GM23338 (cell line): ENCODE measurements around the gene TNFAIP8L1.
A peak's percentile ranks its signal among the peaks of the same experiment; 100 is the strongest.

Experiments used
- CREB1 ChIP-seq: fragments of 250-450 bp; sonication (Bioruptor Pico); IDR thresholded peaks from 2 replicates; pipeline ENCODE4 v1.5.0; 2020; ENCODE audit warnings: low read depth, mild to moderate bottlenecking, moderate library complexity
- ETS1 ChIP-seq: IDR thresholded peaks from 2 replicates; pipeline ENCODE4 v1.6.1; 2016; ENCODE audit warnings: antibody characterized with exemption
- EZH2 ChIP-seq: fragments of 200-600 bp; sonication (generic); IDR thresholded peaks from one replicate; pipeline ENCODE4 v1.8.0; 2017; ENCODE audit warnings: antibody characterized with exemption, mild to moderate bottlenecking, low read depth; ENCODE audit not compliant: unreplicated experiment
- EZH2phosphoT487 ChIP-seq: fragments of 200-600 bp; sonication (generic); IDR thresholded peaks from one replicate; pipeline ENCODE4 v1.8.1; 2018; ENCODE audit warnings: antibody characterized with exemption; ENCODE audit not compliant: unreplicated experiment
- JUNB ChIP-seq: IDR thresholded peaks from one replicate; pipeline ENCODE4 v1.6.1; 2016; ENCODE audit warnings: antibody characterized with exemption; ENCODE audit not compliant: unreplicated experiment
- NANOG ChIP-seq: IDR thresholded peaks from 2 replicates; pipeline ENCODE4 v1.6.1; 2016; ENCODE audit warnings: antibody characterized with exemption, borderline replicate concordance
- POLR2AphosphoS5 ChIP-seq: IDR thresholded peaks from 2 replicates; pipeline ENCODE4 v1.6.1; 2016; ENCODE audit warnings: antibody characterized with exemption, low read depth
- REST ChIP-seq: IDR thresholded peaks from one replicate; pipeline ENCODE4 v1.6.1; 2018; ENCODE audit warnings: antibody characterized with exemption; ENCODE audit not compliant: unreplicated experiment
- STAT1 ChIP-seq: IDR thresholded peaks from one replicate; pipeline ENCODE4 v1.6.1; 2016; ENCODE audit warnings: antibody characterized with exemption; ENCODE audit not compliant: unreplicated experiment
- ZNF114 ChIP-seq: fragments of 250-450 bp; sonication (Bioruptor Pico); IDR thresholded peaks from 2 replicates; pipeline ENCODE4 v1.5.0; 2020; ENCODE audit warnings: mild to moderate bottlenecking, moderate library complexity
- ZNF331 ChIP-seq: fragments of 250-450 bp; sonication (Bioruptor Pico); IDR thresholded peaks from 2 replicates; pipeline ENCODE4 v1.5.0; 2020; ENCODE audit warnings: low read depth, mild to moderate bottlenecking, moderate library complexity
- TF ChIP-seq, protein P1 (sequence below), 2 experiments: fragments of 200-600 bp in 1 of 2; sonication (generic) in 1 of 2; conservative IDR thresholded peaks; 2 replicates each; pipeline versions ENCODE4 v1.5.1 to v1.6.1; 2016 to 2017; ENCODE audit warnings: antibody characterized with exemption in 2 of 2, low read depth in 2 of 2, mild to moderate bottlenecking in 2 of 2, moderate library complexity in 1 of 2

DNA sequence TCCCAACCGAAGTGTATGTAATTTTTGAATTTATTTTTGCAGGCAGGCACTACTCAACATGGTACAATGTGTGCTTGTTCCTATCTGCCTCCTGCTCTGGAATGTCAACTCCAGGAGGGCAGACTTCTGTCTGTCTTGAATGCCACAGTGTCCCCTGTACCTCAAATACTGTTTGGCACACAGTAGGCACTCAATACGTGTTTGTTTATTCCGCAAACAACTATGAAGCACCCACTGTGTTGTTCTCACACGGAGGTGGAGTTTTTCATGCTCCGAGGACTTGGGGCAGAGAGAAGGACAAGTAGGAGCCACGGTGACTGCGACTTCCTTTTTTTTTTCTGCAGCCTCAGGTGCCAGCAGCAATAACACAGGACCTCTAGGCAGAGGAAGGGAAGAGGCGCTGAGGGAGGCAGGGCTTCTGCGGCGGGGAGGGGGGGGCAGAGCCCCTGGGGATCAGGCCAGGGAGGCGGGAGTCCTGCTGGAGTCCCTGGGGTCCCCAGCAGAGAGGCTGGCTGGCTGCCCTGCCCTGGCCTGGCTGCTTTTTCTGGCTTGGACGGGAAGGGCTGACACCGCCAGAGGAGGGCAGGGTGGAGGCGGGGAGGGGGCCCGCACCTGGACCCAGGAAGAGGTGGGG is 29.3 kb upstream of the TNFAIP8L1 start:
- TF ChIP-seq, protein P1, sequence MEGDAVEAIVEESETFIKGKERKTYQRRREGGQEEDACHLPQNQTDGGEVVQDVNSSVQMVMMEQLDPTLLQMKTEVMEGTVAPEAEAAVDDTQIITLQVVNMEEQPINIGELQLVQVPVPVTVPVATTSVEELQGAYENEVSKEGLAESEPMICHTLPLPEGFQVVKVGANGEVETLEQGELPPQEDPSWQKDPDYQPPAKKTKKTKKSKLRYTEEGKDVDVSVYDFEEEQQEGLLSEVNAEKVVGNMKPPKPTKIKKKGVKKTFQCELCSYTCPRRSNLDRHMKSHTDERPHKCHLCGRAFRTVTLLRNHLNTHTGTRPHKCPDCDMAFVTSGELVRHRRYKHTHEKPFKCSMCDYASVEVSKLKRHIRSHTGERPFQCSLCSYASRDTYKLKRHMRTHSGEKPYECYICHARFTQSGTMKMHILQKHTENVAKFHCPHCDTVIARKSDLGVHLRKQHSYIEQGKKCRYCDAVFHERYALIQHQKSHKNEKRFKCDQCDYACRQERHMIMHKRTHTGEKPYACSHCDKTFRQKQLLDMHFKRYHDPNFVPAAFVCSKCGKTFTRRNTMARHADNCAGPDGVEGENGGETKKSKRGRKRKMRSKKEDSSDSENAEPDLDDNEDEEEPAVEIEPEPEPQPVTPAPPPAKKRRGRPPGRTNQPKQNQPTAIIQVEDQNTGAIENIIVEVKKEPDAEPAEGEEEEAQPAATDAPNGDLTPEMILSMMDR (conservative IDR thresholded peaks at IDR 0.05; ENCODE audit: low read depth in 2 of 2) = peak in 1 of 2 experiments; percentile 33; a peak in 2 of 4 replicates
- TF ChIP-seq REST (no peak), EZH2 (no peak), POLR2AphosphoS5 (no peak), CREB1 (CRISPR knock-in tag) (no peak), EZH2phosphoT487 (no peak), NANOG (no peak), ZNF331 (CRISPR knock-in tag) (no peak), JUNB (no peak), STAT1 (no peak), ZNF114 (CRISPR knock-in tag) (no peak), ETS1 (no peak)
